Stimulated activated CD8-positive, alpha-beta memory T cell treated with anti-CD3 and anti-CD28 coated beads, Interleukin-12 subunit alpha, Interleukin-12 subunit beta, amount 100 ng/mL, for 1 hour (primary cell): ENCODE results near the gene PTPRK.

Experiments used
- DNase-seq: peaks from one replicate; pipeline ENCODE4 v3.0.0-alpha.2; 2020; ENCODE audit warnings: low read depth

PTPRK gene

DNA sequence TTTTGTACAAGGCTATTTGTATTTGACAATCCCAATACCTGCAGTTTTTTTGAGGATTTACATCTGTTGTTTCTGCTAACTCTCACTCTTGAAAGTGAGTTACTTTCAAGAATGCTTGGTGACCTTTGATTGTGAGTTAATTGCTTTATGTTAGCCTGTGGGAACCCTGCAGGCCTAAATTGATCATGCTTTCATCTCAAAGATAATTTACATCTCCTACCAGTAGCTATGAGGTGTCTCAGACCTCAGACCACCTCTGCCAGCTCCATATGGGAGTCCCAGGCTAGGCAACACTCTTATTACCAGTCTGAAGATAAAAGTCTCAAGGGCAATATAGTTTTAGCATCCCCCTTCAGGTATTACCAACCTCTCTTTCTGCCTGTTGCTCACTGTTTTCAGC, 503.1 kb downstream of the PTPRK start:
- DNase-seq = no peak

GRCh38 chr6:128007658-128008057, 512.7 kb downstream of the PTPRK start:
- DNase-seq = no peak

GRCh38 chr6:128005009-128005408, 515.4 kb downstream of the PTPRK start:
- DNase-seq = no peak

GRCh38 chr6:128000363-128000762, 520.0 kb downstream of the PTPRK start:
- no peak for DNase-seq

GRCh38 chr6:127998985-127999384, 521.4 kb downstream of the PTPRK start:
- DNase-seq = no peak

DNA sequence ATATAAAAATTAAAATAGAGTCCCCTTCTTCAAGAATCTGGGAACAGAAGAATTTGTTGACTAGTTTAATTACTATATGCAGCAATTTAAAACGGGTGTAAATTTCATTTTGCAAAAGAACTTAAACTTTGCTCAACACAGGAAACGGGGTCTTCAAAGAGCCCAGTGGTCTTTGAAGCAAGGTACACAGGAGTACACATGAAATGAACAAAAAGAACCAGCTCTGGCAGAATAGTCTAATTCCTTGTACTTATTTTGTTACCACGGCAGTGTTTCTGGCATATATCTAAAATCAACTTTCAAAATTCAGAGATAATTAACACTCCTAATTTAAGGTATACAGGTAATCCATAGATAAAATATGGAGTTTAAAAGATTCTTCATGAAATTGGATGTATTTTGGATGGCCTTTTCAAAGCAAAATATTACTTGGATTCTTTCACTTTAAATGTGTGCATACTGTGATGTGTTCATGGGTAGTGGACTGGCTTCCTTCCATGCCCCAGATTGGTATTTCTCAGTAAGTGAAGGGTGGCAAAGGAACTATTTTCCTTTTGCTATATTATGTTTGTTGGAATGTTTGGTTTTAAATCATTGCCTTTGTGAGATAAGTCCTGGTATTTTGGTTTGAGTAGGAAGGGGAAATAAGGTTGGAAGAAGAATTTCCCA, 522.8 kb downstream of the PTPRK start:
- DNase-seq = no peak

DNA sequence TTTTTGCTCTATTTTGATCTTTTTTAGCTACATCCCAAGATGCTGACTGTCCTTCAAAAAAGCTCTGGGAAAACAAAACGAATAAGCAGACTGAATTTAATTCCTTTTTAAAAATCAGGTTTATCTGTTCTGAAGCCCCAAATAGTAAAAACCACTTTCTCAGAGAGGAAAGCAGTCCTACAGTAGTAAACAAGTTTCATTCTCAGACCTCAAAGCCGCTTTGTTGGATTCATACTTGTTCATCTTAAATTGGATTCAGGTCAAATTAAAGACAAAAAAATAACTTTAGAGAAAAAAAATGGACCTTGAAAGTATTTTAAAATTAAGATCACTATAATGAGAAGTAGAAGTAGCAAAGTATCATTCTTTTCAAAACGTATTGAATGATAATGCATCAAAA, 523.5 kb downstream of the PTPRK start:
- no peak for DNase-seq

DNA sequence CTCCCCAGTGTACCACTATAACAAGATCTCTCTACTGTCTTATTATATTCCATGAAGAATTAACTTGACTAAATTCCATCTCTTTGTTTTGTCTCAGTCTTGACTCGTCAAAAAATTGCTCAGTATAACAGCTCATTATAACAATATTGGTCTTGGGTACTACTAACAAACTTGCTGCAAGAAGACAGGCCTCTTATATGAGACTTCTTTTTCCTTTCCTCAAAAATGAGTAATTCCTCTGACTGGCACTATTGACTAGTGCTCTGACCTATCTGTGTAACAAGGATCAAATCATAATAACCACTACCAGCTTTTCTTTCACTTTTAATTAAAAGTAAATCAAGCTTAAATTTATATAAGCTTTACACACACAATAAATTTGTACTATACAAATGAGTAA, 528.3 kb downstream of the PTPRK start:
- no peak for DNase-seq

- no peak for DNase-seq
These were observed 530.3 kb downstream of the PTPRK start for GRCh38 chr6:127990074-127990473.

DNA sequence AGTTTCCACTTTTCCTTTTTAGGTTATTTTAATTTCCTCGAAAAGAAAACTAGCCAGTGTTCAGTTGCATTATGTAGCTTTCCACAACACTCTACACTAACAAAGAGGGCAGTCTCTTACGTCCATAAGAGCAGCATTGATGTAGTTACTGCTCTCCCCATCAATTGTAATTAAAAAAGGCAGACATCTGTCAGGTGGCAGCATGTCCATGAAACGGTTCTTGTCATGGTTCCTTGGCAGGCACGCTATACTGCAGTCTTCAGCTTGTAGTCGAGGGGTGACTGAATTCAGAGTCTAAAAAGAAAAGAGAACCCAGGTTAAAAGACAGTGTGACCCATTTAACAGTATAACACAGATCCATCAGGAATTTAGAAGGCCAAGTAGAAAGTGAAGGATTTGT, 539.4 kb downstream of the PTPRK start:
- no peak for DNase-seq

DNA sequence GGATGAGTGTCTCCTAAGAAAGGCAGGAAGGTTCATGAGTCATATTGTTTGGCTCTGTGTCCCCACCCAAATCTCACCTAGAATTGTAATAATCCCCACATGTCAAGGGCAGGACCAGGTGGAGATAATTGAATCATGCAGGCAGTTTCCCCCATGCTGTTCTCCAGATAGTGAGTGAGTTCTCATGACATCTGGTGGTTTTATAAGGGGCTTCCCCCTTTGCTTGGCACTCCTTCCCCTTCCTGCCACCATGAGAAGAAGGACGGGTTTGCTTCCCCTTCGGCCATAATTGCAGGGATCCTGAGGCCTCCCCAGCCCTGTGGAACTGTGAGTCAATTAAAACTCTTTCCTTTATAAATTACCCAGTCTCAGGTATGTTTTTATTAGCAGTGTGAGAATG, 542.2 kb downstream of the PTPRK start:
- DNase-seq = peak; percentile 10

- DNase-seq = no peak
These were observed 543.6 kb downstream of the PTPRK start for GRCh38 chr6:127976796-127977195.

- no peak for DNase-seq
These were observed 544.3 kb downstream of the PTPRK start for GRCh38 chr6:127976111-127976510.

DNA sequence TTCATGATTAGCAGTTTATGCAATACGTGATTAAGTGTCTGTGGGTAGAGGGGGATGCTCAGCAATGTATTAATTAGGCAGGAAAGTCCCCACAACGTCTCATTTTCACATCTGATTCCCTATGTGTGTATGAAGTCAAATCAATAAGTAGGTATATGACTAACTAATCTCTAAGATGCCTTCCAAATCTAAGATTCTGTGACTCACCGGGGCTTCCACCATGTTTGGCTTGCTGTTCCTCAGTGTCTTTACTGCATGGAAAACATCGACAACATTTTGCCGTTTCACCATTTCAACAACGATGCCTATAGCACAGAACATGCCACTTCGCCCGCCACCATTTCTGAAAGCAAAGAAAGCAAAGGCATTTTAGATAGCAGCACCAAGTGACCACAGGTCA, 547.6 kb downstream of the PTPRK start:
- DNase-seq = peak; percentile 11

- DNase-seq = peak; percentile 22
These were observed 548.4 kb downstream of the PTPRK start for GRCh38 chr6:127971945-127972391.

DNA sequence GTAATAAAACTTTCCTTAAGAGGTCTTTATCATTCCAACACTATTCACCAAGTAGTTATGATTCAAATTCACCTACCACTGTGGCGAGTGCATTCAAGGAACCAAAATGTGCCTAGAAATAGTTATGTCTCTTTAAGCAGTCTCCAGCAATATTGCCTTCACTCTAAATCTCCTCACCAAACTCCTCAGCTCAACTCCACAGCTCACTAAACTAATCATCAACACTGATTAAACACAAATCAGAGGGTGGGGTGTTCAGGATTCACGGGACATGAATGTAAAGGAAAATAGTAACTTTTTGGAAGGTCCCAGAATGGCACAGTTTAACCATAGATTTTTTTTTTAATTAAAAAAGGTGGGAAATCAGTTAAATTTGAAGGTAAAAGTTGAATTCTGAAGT, 549.0 kb downstream of the PTPRK start:
- DNase-seq = no peak

DNA sequence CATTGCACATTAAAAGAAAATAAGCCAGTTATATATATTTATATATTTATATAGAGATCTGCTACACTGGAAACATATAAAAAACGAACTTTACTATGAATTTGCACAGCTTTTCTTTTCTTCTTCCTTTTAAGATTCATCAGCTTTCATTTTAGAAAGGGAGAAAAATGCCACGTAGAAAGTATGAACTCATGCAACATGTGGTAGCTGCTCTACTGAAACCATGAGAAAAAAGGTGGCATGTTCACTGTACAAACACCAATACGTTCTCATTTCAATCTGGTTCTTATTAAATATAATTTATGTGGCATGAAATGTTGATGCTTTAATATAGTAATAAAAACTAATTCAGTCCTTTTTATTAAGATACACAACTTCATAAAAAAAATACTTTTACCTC, 550.7 kb downstream of the PTPRK start:
- DNase-seq = no peak

DNA sequence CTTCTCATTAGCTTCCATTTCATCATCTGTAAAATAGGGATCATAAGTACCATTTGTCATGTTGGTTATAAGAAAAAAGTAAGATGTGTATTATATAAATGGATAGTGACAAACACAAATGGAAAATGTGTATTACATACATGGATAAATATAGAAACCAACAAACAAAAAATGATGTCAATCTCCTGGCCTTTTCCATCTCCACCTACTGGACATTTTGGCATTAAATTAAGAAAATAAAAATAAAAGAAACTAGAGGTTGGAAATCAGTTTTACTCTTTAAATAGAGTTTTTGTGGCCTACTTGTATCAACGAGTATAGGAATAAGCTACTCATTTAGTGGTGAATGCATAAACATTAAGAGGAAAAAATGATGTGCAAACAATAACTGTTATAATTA, 552.0 kb downstream of the PTPRK start:
- DNase-seq = no peak

DNA sequence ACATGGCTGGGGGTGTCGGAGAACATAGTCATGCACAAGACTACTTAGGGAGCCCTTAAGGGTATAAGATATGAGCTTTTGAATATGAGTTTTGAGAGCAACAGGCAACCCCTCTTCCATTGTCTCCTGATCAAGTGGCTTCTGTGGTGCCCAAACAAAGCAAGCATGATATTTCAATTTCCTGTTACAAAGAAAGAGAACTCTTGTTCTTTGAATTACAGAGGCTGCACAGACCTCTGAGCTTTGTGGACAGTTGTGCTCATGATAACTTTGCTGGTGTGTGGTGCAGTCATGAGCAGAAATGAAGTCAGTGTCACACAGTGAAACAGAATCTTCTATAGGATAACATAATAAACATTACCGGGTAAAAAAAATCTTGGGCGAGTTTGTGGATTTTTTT, 552.7 kb downstream of the PTPRK start:
- no peak for DNase-seq

DNA sequence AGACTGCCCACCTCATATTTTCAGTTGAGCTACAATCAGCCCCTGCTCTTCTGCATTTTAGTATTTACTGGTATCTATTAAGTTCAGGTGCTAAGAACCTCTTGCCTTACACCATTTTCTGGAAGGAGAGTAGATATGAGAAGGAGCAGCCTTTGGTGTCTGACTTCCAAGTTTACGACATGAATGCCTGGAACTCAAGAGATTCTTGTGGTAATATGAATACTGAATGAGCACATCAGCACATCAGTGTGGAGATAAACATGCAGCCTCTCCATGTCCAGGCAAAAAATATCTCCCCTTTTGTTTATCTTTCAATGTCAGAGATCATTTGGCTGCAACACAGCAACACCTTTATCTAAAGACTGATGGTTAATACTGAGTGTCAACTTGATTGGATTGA, 553.8 kb downstream of the PTPRK start:
- DNase-seq = no peak

- no peak for DNase-seq
These were observed 556.9 kb downstream of the PTPRK start for GRCh38 chr6:127963495-127963894.

- no peak for DNase-seq
These were observed 560.5 kb downstream of the PTPRK start for GRCh38 chr6:127959869-127960268.

GRCh38 chr6:127956956-127957355, 563.4 kb downstream of the PTPRK start:
- DNase-seq = no peak

DNA sequence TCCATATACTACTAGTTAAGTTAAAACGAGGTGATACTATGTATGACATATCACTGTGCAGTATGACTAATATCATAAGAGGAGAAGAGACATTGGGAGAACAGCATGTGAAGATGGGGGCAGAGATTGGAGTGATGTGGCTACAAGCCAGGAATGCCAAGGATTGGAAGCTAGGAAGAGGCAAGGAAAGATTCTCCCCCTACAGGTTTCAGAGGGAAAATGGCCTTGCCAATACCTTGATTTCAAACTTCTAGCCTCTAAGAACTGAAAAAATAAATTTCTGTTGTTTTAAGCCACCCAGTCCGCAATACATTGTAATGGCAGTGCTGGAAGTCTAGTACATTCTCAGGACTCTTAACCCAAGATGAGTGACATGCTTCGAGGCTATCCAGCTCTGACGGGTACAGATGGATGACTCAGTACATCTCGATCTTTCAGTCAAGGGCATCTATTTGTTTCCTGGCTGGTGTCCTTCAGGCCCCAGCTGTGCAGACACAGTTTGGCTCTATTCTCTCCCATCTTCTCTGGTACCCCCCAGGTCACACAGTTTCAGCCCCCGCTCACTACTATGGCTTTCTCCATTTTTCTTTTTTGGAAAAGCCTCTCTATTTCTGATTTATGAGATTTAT, 564.0 kb downstream of the PTPRK start:
- no peak for DNase-seq
